ENCODE data around the gene ITGB5.

DNA sequence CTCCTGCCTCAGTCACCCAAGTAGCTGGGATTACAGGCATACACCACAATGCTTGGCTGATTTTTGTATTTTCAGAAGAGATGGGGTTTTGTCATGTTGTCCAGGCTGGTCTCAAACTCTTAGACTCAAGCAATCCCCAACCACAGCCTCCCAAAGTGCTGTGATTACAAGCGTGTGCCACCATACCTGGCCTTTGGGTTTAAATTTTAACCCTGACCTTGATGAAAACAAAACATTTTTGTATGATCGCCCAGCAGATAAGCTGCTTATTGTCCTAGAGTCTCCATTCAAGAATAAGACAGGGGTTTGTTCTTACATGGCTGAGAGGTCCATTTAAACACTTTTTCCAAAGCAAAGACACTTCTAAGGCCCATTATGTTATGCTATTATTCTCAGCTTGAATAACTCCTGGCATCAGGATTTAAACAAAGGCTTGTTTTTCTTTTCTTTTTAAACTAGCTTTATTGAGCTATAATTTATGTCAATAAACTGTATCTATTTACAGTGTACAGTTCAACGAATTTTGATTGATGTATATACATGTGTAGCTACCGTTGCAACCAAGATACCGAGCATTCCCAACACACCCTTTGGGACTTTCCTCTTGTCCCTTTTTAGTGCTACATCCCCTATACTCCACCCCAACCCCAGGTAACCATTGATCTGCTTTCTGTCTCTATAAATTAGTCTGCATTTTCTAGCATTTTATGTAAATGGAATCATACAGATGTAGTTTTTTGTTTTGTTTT, 48.8 kb upstream of the ITGB5 start:
- TF ChIP-seq, protein P1, sequence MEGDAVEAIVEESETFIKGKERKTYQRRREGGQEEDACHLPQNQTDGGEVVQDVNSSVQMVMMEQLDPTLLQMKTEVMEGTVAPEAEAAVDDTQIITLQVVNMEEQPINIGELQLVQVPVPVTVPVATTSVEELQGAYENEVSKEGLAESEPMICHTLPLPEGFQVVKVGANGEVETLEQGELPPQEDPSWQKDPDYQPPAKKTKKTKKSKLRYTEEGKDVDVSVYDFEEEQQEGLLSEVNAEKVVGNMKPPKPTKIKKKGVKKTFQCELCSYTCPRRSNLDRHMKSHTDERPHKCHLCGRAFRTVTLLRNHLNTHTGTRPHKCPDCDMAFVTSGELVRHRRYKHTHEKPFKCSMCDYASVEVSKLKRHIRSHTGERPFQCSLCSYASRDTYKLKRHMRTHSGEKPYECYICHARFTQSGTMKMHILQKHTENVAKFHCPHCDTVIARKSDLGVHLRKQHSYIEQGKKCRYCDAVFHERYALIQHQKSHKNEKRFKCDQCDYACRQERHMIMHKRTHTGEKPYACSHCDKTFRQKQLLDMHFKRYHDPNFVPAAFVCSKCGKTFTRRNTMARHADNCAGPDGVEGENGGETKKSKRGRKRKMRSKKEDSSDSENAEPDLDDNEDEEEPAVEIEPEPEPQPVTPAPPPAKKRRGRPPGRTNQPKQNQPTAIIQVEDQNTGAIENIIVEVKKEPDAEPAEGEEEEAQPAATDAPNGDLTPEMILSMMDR (IDR thresholded peaks at IDR 0.05), result no peak
- no peak for TF ChIP-seq POLR2A (IDR thresholded peaks at IDR 0.05)
